ENCODE results near the gene PPP3CA.

DNA sequence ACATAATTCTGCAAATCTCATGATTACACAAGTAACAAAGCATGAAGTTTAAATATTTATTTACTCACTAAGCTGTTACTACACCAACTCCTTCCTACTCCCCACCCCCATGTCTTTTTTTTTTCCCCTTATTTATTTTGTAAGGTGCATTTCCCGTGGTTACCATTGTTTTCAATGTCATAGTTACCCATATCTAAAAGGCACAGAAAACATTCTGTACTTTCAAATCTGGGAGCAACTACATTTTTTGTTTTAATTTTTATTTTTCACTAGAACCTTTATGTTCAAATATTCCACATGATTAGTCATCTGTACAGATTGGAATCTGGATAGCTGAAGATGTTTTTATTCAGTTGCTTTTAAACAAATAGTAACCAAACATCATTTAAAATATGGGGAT, 62.8 kb downstream of the PPP3CA start:
- TF ChIP-seq CEBPB (IDR thresholded peaks at IDR 0.05) = no peak
- TF ChIP-seq NFIC (IDR thresholded peaks at IDR 0.05) = no peak
- no peak for TF ChIP-seq CREB1 (IDR thresholded peaks at IDR 0.05; ENCODE audit: low read depth)
- TF ChIP-seq YY1 (IDR thresholded peaks at IDR 0.05; ENCODE audit: low read depth) = no peak
- no peak for TF ChIP-seq EGR1 (IDR thresholded peaks at IDR 0.05)
- no peak for TF ChIP-seq REST (IDR thresholded peaks at IDR 0.05; ENCODE audit: low read depth)
- TF ChIP-seq, protein P1, sequence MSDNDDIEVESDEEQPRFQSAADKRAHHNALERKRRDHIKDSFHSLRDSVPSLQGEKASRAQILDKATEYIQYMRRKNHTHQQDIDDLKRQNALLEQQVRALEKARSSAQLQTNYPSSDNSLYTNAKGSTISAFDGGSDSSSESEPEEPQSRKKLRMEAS (IDR thresholded peaks at IDR 0.05) = no peak
- TF ChIP-seq TCF12 (IDR thresholded peaks at IDR 0.05; ENCODE audit: low read depth) = no peak
- TF ChIP-seq TAF1 (IDR thresholded peaks at IDR 0.05; ENCODE audit: low read depth) = no peak
